ENCODE data around the gene MX1.

GRCh38 chr21:41396558-41397075 lies 29.4 kb upstream of the MX1 start:
- TF ChIP-seq POLR2A (IDR thresholded peaks at IDR 0.05) = no peak
- TF ChIP-seq, protein P1, sequence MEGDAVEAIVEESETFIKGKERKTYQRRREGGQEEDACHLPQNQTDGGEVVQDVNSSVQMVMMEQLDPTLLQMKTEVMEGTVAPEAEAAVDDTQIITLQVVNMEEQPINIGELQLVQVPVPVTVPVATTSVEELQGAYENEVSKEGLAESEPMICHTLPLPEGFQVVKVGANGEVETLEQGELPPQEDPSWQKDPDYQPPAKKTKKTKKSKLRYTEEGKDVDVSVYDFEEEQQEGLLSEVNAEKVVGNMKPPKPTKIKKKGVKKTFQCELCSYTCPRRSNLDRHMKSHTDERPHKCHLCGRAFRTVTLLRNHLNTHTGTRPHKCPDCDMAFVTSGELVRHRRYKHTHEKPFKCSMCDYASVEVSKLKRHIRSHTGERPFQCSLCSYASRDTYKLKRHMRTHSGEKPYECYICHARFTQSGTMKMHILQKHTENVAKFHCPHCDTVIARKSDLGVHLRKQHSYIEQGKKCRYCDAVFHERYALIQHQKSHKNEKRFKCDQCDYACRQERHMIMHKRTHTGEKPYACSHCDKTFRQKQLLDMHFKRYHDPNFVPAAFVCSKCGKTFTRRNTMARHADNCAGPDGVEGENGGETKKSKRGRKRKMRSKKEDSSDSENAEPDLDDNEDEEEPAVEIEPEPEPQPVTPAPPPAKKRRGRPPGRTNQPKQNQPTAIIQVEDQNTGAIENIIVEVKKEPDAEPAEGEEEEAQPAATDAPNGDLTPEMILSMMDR (IDR thresholded peaks at IDR 0.05) = no peak
- no peak for TF ChIP-seq EP300 (IDR thresholded peaks at IDR 0.05)
